Smooth muscle cell (in vitro differentiated cells): ENCODE measurements around the gene WDR19. TPM values are rescaled to one million over a fixed set of nuclear protein-coding genes. Genes with fewer than 3 reads are reported as not detected.

ENCODE experiments used
- DNase-seq: peaks from one replicate; lab custom pipeline; 2025; ENCODE audit not compliant: unreplicated experiment; lab: John Stamatoyannopoulos, UW
- H2AFZ ChIP-seq: fragments of 200-600 bp; sonication (generic); 2 replicates; pipeline ENCODE4 v1.6.0; 2016; ENCODE audit warnings: antibody characterized with exemption, low read depth, mild to moderate bottlenecking
- H3F3A ChIP-seq: fragments of 200-600 bp; sonication (generic); 2 replicates; pipeline ENCODE4 v1.6.0; 2017; ENCODE audit warnings: antibody characterized with exemption, low read depth
- H3K27ac ChIP-seq: fragments of 200-600 bp; sonication (generic); 2 replicates; pipeline ENCODE4 v1.5.1; 2016; ENCODE audit warnings: low read depth, mild to moderate bottlenecking
- H3K27me3 ChIP-seq: fragments of 200-600 bp; sonication (generic); 2 replicates; pipeline ENCODE4 v1.6.1; 2016; ENCODE audit warnings: low read depth, mild to moderate bottlenecking
- H3K36me3 ChIP-seq: fragments of 200-600 bp; sonication (generic); 2 replicates; pipeline ENCODE4 v1.5.1; 2016; ENCODE audit warnings: low read depth
- H3K4me1 ChIP-seq: fragments of 200-600 bp; sonication (generic); 2 replicates; pipeline ENCODE4 v1.5.1; 2016; ENCODE audit warnings: low read depth
- H3K4me2 ChIP-seq: fragments of 200-600 bp; sonication (generic); 2 replicates; pipeline ENCODE4 v1.6.0; 2016; ENCODE audit warnings: mild to moderate bottlenecking
- H3K4me3 ChIP-seq: fragments of 200-600 bp; sonication (generic); 2 replicates; pipeline ENCODE4 v1.5.1; 2016; ENCODE audit warnings: mild to moderate bottlenecking
- H3K79me2 ChIP-seq: fragments of 200-600 bp; sonication (generic); 2 replicates; pipeline ENCODE4 v1.6.0; 2016; ENCODE audit warnings: low read depth, mild to moderate bottlenecking
- H3K9ac ChIP-seq: fragments of 200-600 bp; sonication (generic); 2 replicates; pipeline ENCODE4 v1.6.0; 2016; ENCODE audit warnings: low read depth
- H3K9me3 ChIP-seq: fragments of 200-600 bp; sonication (generic); replicated peaks from 2 replicates; pipeline ENCODE4 v1.5.1; 2016; ENCODE audit warnings: low read depth
- H4K20me1 ChIP-seq: fragments of 200-600 bp; sonication (generic); 2 replicates; pipeline ENCODE4 v1.6.0; 2016; ENCODE audit warnings: low read depth
- WGBS: methylation state at CpG from one replicate; pipeline ENCODE4 v1.1.7; 2016; ENCODE audit warnings: low lambda C conversion rate; 5-methylcytosine and 5-hydroxymethylcytosine counted together
- polyA plus RNA-seq: library from polyadenylated mRNA; unstranded; fragments of >200 nt; fragmentation: Nextera tagmentation; extraction: Ambion mirVana; gene quantifications from 2 replicates; pipeline ENCODE4 v1.2.1, GENCODE V29; 2016
- small RNA-seq: library from RNA; depleted of rRNA; stranded (forward); fragments of <200 nt; gene quantifications from one replicate; pipeline ENCODE3, GENCODE V24; 2014
- total RNA-seq: library from RNA; depleted of rRNA; stranded (reverse); fragments of >200 nt; gene quantifications from 2 replicates; pipeline ENCODE4 v1.2.3, GENCODE V29; 2014
- TF ChIP-seq, protein P1 (sequence below): fragments of 200-600 bp; sonication (generic); IDR thresholded peaks from 2 replicates; pipeline ENCODE4 v1.5.1; 2017; ENCODE audit warnings: borderline replicate concordance, mild to moderate bottlenecking, antibody characterized with exemption; ENCODE audit not compliant: insufficient read depth, poor library complexity, severe bottlenecking

Gene WDR19
- total and polyA plus RNA-seq, 2 experiments from 2014 or later = 14.0 to 33.5 TPM

DNA sequence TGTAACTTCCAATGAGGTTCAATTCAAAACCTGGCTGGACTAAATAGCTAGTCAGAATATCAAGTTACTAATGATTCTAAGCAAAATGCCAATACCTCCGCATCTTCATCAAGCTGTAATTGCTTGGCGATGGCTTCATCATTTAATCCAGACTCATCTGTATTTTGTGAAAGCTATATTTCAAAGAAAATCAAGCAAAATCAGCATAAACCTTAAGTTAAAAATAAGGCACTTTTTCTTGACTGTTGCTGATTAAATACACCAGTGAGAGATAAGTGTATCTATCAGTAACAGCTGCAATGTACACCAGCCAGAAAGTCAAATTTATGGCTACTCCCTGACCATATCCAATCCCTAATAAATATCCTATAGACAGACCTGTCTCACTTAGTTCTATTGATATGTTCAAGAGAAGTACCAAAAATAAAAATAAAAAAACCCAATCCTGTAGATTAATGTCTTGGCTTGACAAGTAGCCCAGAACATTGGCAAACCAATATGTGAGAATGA, 144.2 kb downstream of the WDR19 start:
- DNase-seq = no peak
- H3K79me2 ChIP-seq = peaks cover 19% of the 10 kb centered on the region
- TF ChIP-seq, protein P1, sequence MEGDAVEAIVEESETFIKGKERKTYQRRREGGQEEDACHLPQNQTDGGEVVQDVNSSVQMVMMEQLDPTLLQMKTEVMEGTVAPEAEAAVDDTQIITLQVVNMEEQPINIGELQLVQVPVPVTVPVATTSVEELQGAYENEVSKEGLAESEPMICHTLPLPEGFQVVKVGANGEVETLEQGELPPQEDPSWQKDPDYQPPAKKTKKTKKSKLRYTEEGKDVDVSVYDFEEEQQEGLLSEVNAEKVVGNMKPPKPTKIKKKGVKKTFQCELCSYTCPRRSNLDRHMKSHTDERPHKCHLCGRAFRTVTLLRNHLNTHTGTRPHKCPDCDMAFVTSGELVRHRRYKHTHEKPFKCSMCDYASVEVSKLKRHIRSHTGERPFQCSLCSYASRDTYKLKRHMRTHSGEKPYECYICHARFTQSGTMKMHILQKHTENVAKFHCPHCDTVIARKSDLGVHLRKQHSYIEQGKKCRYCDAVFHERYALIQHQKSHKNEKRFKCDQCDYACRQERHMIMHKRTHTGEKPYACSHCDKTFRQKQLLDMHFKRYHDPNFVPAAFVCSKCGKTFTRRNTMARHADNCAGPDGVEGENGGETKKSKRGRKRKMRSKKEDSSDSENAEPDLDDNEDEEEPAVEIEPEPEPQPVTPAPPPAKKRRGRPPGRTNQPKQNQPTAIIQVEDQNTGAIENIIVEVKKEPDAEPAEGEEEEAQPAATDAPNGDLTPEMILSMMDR = no peak
- peaks cover 15% of the 10 kb centered on the region for H3K36me3 ChIP-seq
- no peak overlapping the region for H3K4me3 ChIP-seq
- H4K20me1 ChIP-seq = peaks cover 18% of the 10 kb centered on the region
- no peak overlapping the region for H3K9ac ChIP-seq
- H3K4me2 ChIP-seq = no peak overlapping the region
- H3K27ac ChIP-seq = no peak overlapping the region
- H3K9me3 ChIP-seq = no peaks in the 10 kb centered on the region
- H3K4me1 ChIP-seq = no peaks in the 10 kb centered on the region
- 100% methylated on average over 2 of the region's 2 CpGs for WGBS
- H3F3A ChIP-seq = no peaks in the 10 kb centered on the region
- H3K27me3 ChIP-seq = no peaks in the 10 kb centered on the region
- no peak overlapping the region for H2AFZ ChIP-seq

DNA sequence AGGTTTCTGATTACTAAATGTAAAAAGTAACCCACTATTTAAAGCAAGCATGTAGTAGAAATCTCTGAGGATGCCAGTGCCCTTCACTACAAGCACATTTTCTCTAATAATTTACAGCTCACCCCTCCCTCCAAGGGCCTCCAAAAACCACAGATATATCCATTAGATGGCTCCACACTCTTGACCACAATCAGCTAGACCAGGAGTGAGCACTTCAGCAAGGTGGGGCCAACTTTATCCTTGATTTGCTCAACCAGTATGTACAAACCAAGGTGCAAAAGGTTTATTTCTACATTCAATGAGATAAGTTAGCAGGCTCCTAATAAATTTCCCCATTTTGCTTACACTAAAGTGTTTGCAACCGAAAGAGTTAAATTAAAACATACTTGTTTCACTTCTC, 148.0 kb downstream of the WDR19 start:
- no peak overlapping the region for H3K27ac ChIP-seq
- WGBS = 91% methylated on average over 1 of the region's 1 CpG
- no peaks in the 10 kb centered on the region for H3K4me1 ChIP-seq
- peaks cover 49% of the 10 kb centered on the region for H4K20me1 ChIP-seq
- H3K27me3 ChIP-seq = no peaks in the 10 kb centered on the region
- TF ChIP-seq, protein P1 = no peak
- no peak for DNase-seq
- no peak overlapping the region for H2AFZ ChIP-seq
- H3K9me3 ChIP-seq = no peaks in the 10 kb centered on the region
- H3K4me2 ChIP-seq = no peak overlapping the region
- H3F3A ChIP-seq = no peaks in the 10 kb centered on the region
- H3K36me3 ChIP-seq = peaks cover 15% of the 10 kb centered on the region
- no peak overlapping the region for H3K9ac ChIP-seq
- peaks cover 51% of the 10 kb centered on the region for H3K79me2 ChIP-seq
- H3K4me3 ChIP-seq = no peak overlapping the region

DNA sequence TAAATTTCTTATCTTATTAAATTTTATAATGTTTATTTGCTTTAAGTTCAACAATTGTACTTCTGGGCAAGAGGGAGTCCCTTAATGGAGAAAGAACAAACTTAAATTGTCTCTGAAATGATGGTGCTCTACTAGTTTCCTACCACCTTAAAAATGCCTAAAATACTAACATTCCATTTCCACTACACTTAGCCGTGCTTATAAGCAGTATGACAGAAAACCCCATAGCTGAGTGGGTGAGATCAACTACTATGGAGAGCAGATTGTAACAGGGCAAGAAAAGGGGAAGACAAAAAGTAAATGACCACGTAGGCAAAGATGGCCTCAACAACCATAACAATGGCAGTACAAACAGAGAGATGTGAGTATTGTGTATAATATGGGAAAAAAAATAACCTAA, 148.9 kb downstream of the WDR19 start:
- no peaks in the 10 kb centered on the region for H3K9me3 ChIP-seq
- H3K27ac ChIP-seq = no peak overlapping the region
- no peaks in the 10 kb centered on the region for H3K4me1 ChIP-seq
- H3K4me3 ChIP-seq = no peak overlapping the region
- no peak overlapping the region for H3K9ac ChIP-seq
- no peak for DNase-seq
- TF ChIP-seq, protein P1 = no peak
- no peak overlapping the region for H3K4me2 ChIP-seq
- H3K27me3 ChIP-seq = no peaks in the 10 kb centered on the region
- peaks cover 56% of the 10 kb centered on the region for H4K20me1 ChIP-seq
- WGBS = 82% methylated on average over 2 of the region's 2 CpGs
- H3K79me2 ChIP-seq = peaks cover 51% of the 10 kb centered on the region
- peaks cover 13% of the 10 kb centered on the region for H3K36me3 ChIP-seq
- H3F3A ChIP-seq = no peaks in the 10 kb centered on the region
- H2AFZ ChIP-seq = no peak overlapping the region

Small RNA genes lying within 50 kb of the gene (small RNA-seq; reads per million reads assigned to genes)
- not detected for gene RNU6-32P

Other genes with a start within 250 kb of the WDR19 start
- 0.04 TPM in 1 of 2 replicates, not detected in the other for gene TMEM156, start 150.1 kb upstream of the WDR19 start, total RNA-seq
- 0.71 TPM in 1 of 2 replicates, not detected in the other for gene TMEM156, start 150.1 kb upstream of the WDR19 start, polyA plus RNA-seq
- gene KLHL5, start 120.3 kb upstream of the WDR19 start, total RNA-seq = 34.7 and 56.2 TPM in 2 replicates
- gene KLHL5, start 120.3 kb upstream of the WDR19 start, polyA plus RNA-seq = 28.4 and 31.9 TPM in 2 replicates
- gene RFC1, start 183.8 kb downstream of the WDR19 start, total RNA-seq = 48.0 and 54.7 TPM in 2 replicates
- 25.3 and 36.3 TPM in 2 replicates for gene RFC1, start 183.8 kb downstream of the WDR19 start, polyA plus RNA-seq
- 0.04 TPM in 2 replicates for gene KLB, start 224.4 kb downstream of the WDR19 start, total RNA-seq
- gene KLB, start 224.4 kb downstream of the WDR19 start, polyA plus RNA-seq = 0.06 TPM in 1 of 2 replicates, not detected in the other